Neutrophil (primary cell): ENCODE data around the gene ATG7.
"Not testable (repeated sequence)": the region's sequence is repeated elsewhere in the genome, so short reads cannot be mapped to it uniquely, and the experiment has no call there.

Experiments
- H3K27ac ChIP-seq: fragments of 200-600 bp; sonication (generic); 2 replicates; pipeline ENCODE4 v1.5.1; 2016; ENCODE audit warnings: mild to moderate bottlenecking, moderate library complexity
- H3K27me3 ChIP-seq: fragments of 200-600 bp; sonication (generic); 2 replicates; pipeline ENCODE4 v1.6.0; 2016; ENCODE audit warnings: mild to moderate bottlenecking
- H3K36me3 ChIP-seq: fragments of 200-600 bp; sonication (generic); 2 replicates; pipeline ENCODE4 v1.5.1; 2017
- H3K4me1 ChIP-seq, 2 experiments: fragments of 200-600 bp in 1 of 2; sonication (generic) in 1 of 2; 1 replicate in 1 of 2; 2 replicates in 1 of 2; pipeline versions ENCODE4 v1.5.1 to v1.6.1; 2013 to 2016; ENCODE audit warnings: low read depth in 1 of 2, low read length in 1 of 2, mild to moderate bottlenecking in 1 of 2, moderate library complexity in 1 of 2; ENCODE audit not compliant: control insufficient read depth in 1 of 2, insufficient read depth in 1 of 2
- H3K4me3 ChIP-seq, 2 experiments: fragments of 200-600 bp in 1 of 2; sonication (generic) in 1 of 2; 1 replicate in 1 of 2; 2 replicates in 1 of 2; pipeline ENCODE4 v1.5.1; 2013 to 2016; ENCODE audit warnings: low read depth in 1 of 2, low read length in 1 of 2, mild to moderate bottlenecking in 1 of 2, moderate library complexity in 1 of 2
- H3K9me3 ChIP-seq: fragments of 200-600 bp; sonication (generic); 2 replicates; pipeline ENCODE4 v1.5.1; 2016
- TF ChIP-seq, protein P1 (sequence below): fragments of 200-600 bp; sonication (generic); IDR thresholded peaks from 2 replicates; pipeline ENCODE4 v1.5.1; 2016; ENCODE audit warnings: antibody characterized with exemption

Gene ATG7

DNA sequence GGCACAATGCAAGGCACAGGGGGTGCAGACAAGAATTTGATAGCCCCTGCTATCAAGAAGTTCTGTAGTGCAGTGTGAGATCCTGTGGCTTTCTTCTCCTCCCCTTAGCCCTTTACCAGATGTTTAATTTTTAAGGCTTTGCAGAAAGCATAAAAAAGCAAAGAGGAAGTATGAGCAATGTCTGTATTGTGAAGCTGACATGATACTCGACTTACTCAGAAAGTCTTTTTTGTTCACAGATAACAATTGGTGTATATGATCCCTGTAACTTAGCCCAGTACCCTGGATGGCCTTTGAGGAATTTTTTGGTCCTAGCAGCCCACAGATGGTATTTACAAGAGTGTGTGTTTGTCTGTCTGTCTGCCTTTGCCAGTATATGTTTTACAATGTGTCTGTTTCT lies 58.9 kb downstream of the ATG7 start:
- Histone ChIP-seq H3K27me3 (no peaks in the 10 kb centered on the region), H3K9me3 (no peaks in the 10 kb centered on the region), H3K27ac (no peak overlapping the region), H3K36me3 (peaks cover 98% of the 10 kb centered on the region), H3K4me1 (no peaks in the 10 kb centered on the region), H3K4me3 (no peak overlapping the region)
- TF ChIP-seq, protein P1, sequence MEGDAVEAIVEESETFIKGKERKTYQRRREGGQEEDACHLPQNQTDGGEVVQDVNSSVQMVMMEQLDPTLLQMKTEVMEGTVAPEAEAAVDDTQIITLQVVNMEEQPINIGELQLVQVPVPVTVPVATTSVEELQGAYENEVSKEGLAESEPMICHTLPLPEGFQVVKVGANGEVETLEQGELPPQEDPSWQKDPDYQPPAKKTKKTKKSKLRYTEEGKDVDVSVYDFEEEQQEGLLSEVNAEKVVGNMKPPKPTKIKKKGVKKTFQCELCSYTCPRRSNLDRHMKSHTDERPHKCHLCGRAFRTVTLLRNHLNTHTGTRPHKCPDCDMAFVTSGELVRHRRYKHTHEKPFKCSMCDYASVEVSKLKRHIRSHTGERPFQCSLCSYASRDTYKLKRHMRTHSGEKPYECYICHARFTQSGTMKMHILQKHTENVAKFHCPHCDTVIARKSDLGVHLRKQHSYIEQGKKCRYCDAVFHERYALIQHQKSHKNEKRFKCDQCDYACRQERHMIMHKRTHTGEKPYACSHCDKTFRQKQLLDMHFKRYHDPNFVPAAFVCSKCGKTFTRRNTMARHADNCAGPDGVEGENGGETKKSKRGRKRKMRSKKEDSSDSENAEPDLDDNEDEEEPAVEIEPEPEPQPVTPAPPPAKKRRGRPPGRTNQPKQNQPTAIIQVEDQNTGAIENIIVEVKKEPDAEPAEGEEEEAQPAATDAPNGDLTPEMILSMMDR: no peak

DNA sequence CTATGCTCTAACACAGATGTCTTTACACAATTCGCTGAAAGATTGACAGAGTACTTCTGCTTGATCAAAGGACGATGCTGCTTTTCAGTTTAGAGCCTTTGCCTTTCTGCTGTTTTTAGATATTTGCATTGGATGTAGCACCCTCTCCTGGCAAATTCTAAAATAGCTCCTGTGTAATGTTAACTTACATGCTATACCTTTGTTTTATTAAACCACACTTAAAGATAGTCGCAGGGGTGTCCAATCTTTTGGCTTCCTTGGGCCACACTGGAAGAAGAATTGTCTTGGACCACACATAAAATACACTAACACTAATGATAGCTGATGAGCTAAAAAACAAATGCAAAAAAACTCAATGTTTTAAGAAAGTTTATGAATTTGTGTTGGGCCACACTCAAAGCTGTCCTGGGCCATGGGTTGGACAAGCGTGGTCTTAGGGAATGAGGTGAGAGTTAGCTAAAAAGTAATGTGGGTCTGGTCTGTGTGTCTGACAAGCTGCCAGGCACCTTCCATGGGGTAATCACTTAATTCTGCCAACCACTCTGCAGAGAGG lies 62.9 kb downstream of the ATG7 start:
- H3K9me3 ChIP-seq: no peaks in the 10 kb centered on the region
- no peaks in the 10 kb centered on the region for H3K4me1 ChIP-seq
- TF ChIP-seq, protein P1: peak; percentile 28
- H3K4me3 ChIP-seq: no peak overlapping the region
- peaks cover 85% of the 10 kb centered on the region for H3K36me3 ChIP-seq
- no peaks in the 10 kb centered on the region for H3K27me3 ChIP-seq
- no peak overlapping the region for H3K27ac ChIP-seq

DNA sequence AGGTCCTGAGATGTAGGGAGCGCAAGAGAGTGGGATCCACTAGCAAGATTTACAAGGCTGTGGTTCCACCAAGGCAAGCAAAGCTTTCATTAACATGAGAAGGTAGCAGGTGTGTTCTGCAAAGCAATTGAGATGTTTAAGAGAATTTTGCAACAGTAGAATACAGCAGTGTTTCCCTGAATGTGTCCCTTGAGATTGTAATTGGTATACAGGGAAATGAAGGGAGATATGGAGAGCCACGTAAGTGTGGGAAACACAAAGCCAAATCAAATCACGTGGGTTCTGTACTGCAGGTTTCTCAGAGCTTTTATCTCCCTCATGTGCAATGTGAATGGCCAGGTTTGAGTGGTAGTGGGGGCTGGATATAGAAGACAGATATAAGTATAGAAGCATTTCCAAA lies 67.3 kb downstream of the ATG7 start:
- H3K36me3 ChIP-seq: peaks cover 80% of the 10 kb centered on the region
- TF ChIP-seq, protein P1: no peak
- H3K27ac ChIP-seq: no peak overlapping the region
- H3K4me1 ChIP-seq: no peaks in the 10 kb centered on the region
- no peaks in the 10 kb centered on the region for H3K27me3 ChIP-seq
- H3K9me3 ChIP-seq: no peaks in the 10 kb centered on the region
- H3K4me3 ChIP-seq: no peak overlapping the region

DNA sequence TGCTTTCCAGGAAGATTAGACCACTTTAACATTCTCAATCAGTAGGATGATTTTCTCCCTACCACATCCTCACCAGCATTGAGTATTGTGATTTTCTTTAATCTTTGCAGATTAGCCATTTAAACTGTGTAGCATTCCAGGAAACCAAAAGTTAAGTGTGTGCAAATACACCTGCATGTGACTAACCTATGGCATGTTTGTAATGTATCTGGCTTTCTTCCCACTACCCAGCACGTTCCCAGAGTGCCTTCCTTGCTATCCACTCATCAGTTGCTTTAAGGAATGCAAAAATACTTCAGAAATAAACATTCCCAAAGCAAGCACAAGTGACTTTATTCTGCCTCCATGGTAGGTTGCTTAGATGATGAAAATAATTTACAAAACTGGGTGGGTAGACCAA lies 74.2 kb downstream of the ATG7 start:
- peaks cover 0 to 8% of the 10 kb centered on the region in 2 experiments for H3K4me1 ChIP-seq
- TF ChIP-seq, protein P1: no peak
- no peak overlapping the region for H3K27ac ChIP-seq
- no peaks in the 10 kb centered on the region for H3K27me3 ChIP-seq
- H3K9me3 ChIP-seq: no peaks in the 10 kb centered on the region
- peaks cover 90% of the 10 kb centered on the region for H3K36me3 ChIP-seq
- H3K4me3 ChIP-seq: no peak overlapping the region

DNA sequence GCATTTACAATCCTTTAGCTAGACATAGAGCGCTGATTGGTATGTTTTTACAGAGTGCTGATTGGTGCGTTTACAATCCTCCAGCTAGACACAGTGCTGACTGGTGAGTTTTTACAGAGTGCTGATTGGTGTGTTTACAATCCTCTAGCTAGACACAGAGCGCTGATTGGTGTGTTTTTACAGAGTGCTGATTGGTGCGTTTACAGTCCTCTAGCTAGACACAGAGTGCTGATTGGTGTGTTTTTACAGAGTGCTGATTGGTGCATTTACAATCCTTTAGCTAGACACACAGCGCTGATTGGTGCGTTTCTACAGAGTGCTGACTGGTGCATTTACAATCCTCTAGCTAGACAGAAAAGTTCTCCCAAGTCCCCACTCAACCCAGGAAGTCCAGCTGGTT lies 76.7 kb downstream of the ATG7 start:
- H3K9me3 ChIP-seq, H3K27ac ChIP-seq, H3K4me3 ChIP-seq, H3K27me3 ChIP-seq, H3K4me1 ChIP-seq: not testable (repeated sequence)
- peaks cover 90% of the 10 kb centered on the region for H3K36me3 ChIP-seq

DNA sequence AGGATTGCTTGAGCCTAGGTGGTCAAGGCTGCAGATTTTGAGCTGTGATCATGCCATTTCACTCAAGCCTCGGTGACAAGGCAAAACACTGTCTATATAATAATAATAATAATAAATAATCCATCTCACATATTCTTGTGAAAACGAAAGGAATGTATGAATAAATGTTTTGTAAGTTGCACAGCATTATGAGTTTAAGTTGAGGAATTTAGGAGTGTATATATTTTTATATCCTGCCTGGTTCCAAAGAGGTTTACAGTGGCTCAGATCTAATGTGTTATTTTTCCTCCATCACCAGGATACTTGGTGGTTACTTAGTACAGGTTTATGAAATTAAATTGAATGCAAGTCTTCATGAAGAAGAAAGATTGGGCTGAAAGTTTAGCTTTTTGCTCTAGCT lies 77.2 kb downstream of the ATG7 start:
- H3K27ac ChIP-seq: no peak overlapping the region
- peaks cover 89% of the 10 kb centered on the region for H3K36me3 ChIP-seq
- TF ChIP-seq, protein P1: no peak

More for the DNA sequence above, 77.2 kb downstream of the ATG7 start:
- Histone ChIP-seq H3K9me3 (no peaks in the 10 kb centered on the region), H3K4me1 (peaks cover 0 to 8% of the 10 kb centered on the region in 2 experiments), H3K27me3 (no peaks in the 10 kb centered on the region), H3K4me3 (no peak overlapping the region)
